ENCODE measurements around the gene IL22RA2.

DNA sequence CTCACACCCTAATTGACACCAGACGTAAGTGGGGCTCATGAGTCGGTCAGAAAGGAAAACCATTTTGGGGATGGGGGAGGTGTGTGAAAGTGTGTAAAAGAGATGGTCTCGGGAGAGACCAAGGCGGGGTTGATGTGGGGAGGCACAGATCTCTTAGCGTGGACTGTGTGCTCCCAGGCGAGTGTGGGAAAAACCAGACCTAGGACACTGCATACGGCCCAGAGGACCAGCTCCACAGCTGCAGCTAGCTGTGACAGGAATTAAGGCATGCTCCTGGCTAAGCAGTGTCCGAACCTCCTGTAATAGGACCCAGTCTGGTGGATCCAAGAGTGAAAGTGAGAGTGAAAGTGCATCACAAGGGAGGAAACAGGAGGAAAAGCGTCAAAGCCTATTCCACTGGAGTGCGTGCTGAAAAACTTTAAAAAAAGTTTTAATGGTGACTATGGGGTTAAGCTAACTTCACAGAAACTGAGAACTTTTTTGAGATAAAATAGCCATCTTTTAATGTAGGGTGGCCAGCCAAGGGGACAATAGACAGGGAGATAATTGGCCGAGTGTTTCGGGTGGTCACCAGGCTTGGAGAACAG is 9.6 kb downstream of the IL22RA2 start:
- TF ChIP-seq, protein P1, sequence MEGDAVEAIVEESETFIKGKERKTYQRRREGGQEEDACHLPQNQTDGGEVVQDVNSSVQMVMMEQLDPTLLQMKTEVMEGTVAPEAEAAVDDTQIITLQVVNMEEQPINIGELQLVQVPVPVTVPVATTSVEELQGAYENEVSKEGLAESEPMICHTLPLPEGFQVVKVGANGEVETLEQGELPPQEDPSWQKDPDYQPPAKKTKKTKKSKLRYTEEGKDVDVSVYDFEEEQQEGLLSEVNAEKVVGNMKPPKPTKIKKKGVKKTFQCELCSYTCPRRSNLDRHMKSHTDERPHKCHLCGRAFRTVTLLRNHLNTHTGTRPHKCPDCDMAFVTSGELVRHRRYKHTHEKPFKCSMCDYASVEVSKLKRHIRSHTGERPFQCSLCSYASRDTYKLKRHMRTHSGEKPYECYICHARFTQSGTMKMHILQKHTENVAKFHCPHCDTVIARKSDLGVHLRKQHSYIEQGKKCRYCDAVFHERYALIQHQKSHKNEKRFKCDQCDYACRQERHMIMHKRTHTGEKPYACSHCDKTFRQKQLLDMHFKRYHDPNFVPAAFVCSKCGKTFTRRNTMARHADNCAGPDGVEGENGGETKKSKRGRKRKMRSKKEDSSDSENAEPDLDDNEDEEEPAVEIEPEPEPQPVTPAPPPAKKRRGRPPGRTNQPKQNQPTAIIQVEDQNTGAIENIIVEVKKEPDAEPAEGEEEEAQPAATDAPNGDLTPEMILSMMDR (IDR thresholded peaks at IDR 0.05), result no peak
- no peak for TF ChIP-seq POLR2A (IDR thresholded peaks at IDR 0.05)
